IMR-90 (cell line): ENCODE results near the gene GADL1. TPM values are rescaled to one million over a fixed set of nuclear protein-coding genes. Genes with fewer than 3 reads are reported as not detected.

Experiments
- ATAC-seq: fragments of 200-7000 bp; cut with Tn5 transposase; 2 replicates; pipeline ENCODE4 v1.9.1; 2020; ENCODE audit warnings: low read depth, mild to moderate bottlenecking, moderate library complexity
- BruUV-seq: library from RNA; stranded (reverse); fragments of 400-500 nt; replicated peaks from 2 replicates; lab custom pipeline; 2021; lab: Mats Ljungman, UMichigan
- CTCF ChIA-PET: fragments of 300-600 bp; formaldehyde crosslinking; extraction: SDS; loops from one replicate; lab custom pipeline; 2021; ENCODE audit warnings: antibody characterized with exemption; lab: Yijun Ruan, JAX
- POLR2A ChIA-PET: fragments of 300-600 bp; sonication (Branson Sonifier 250); formaldehyde crosslinking; loops from one replicate; lab custom pipeline; 2022; ENCODE audit warnings: antibody characterized with exemption; ENCODE audit not compliant: unreplicated experiment; lab: Charles Lee
- DNase-seq: peaks from one replicate; pipeline ENCODE4 v3.0.0; 2013
- H2AFZ ChIP-seq: replicated peaks from 2 replicates; pipeline ENCODE3; 2013; ENCODE audit warnings: low read length, mild to moderate bottlenecking; ENCODE audit not compliant: poor library complexity
- H2AK5ac ChIP-seq: 2 replicates; pipeline ENCODE4 v1.6.1; 2013; ENCODE audit warnings: low read depth, low read length, inconsistent platforms
- H2AK9ac ChIP-seq: replicated peaks from 2 replicates; pipeline ENCODE3; 2013; ENCODE audit warnings: mild to moderate bottlenecking, low read depth, low read length, moderate library complexity; ENCODE audit not compliant: poor library complexity
- H2BK120ac ChIP-seq: 2 replicates; pipeline ENCODE4 v1.6.1; 2013; ENCODE audit warnings: low read depth, low read length, inconsistent platforms
- H2BK15ac ChIP-seq: 3 replicates; pipeline ENCODE4 v1.6.1; 2013; ENCODE audit warnings: low read depth, low read length, inconsistent platforms
- H2BK20ac ChIP-seq: 2 replicates; pipeline ENCODE4 v1.6.1; 2013; ENCODE audit warnings: low read depth, mild to moderate bottlenecking, inconsistent platforms, low read length, moderate library complexity
- H2BK5ac ChIP-seq: 2 replicates; pipeline ENCODE4 v1.6.1; 2013; ENCODE audit warnings: mild to moderate bottlenecking, low read depth, low read length, inconsistent platforms; ENCODE audit not compliant: poor library complexity, severe bottlenecking
- H3K14ac ChIP-seq: replicated peaks from 2 replicates; pipeline ENCODE4 v1.6.1; 2013; ENCODE audit warnings: low read depth, low read length, inconsistent platforms
- H3K18ac ChIP-seq: 2 replicates; pipeline ENCODE4 v1.6.1; 2013; ENCODE audit warnings: low read depth, low read length, control low read depth
- H3K23ac ChIP-seq: 2 replicates; pipeline ENCODE4 v1.6.1; 2013; ENCODE audit warnings: low read depth, low read length, inconsistent platforms
- H3K27ac ChIP-seq: 2 replicates; pipeline ENCODE4 v1.5.1; 2013; ENCODE audit warnings: mild to moderate bottlenecking, control low read depth, low read length; ENCODE audit not compliant: insufficient read depth
- H3K27me3 ChIP-seq: 2 replicates; pipeline ENCODE4 v1.6.1; 2013; ENCODE audit warnings: low read length; ENCODE audit not compliant: control insufficient read depth, insufficient read depth
- H3K36me3 ChIP-seq: 2 replicates; pipeline ENCODE4 v1.6.1; 2013; ENCODE audit warnings: low read length, mixed read lengths; ENCODE audit not compliant: control insufficient read depth, insufficient read depth
- H3K4ac ChIP-seq: 2 replicates; pipeline ENCODE4 v1.6.1; 2013; ENCODE audit warnings: low read depth, low read length, inconsistent platforms
- H3K4me1 ChIP-seq: 2 replicates; pipeline ENCODE4 v1.6.1; 2013; ENCODE audit warnings: low read length, mixed read lengths; ENCODE audit not compliant: control insufficient read depth, insufficient read depth
- H3K4me2 ChIP-seq: 2 replicates; pipeline ENCODE4 v1.6.1; 2013; ENCODE audit warnings: low read depth, mild to moderate bottlenecking, control low read depth, low read length, moderate library complexity
- H3K4me3 ChIP-seq: 2 replicates; pipeline ENCODE4 v1.5.1; 2013; ENCODE audit warnings: low read depth, mild to moderate bottlenecking, control low read depth, low read length, moderate library complexity; ENCODE audit not compliant: insufficient read depth
- H3K56ac ChIP-seq: 2 replicates; pipeline ENCODE4 v1.6.1; 2013; ENCODE audit warnings: low read length, inconsistent platforms; ENCODE audit not compliant: insufficient read depth; ENCODE audit errors: extremely low read depth
- H3K79me1 ChIP-seq, 2 experiments: 2 replicates each; pipeline ENCODE4 v1.6.1; 2013; ENCODE audit warnings: low read length in 2 of 2, inconsistent platforms in 1 of 2, low read depth in 1 of 2
- H3K9ac ChIP-seq: 2 replicates; pipeline ENCODE4 v1.6.1; 2013; ENCODE audit warnings: low read depth, low read length, control low read depth
- H3K9me1 ChIP-seq: 2 replicates; pipeline ENCODE4 v1.6.1; 2013; ENCODE audit warnings: low read length, inconsistent platforms; ENCODE audit not compliant: insufficient read depth
- H3K9me3 ChIP-seq: 2 replicates; pipeline ENCODE4 v1.6.1; 2013; ENCODE audit warnings: low read length; ENCODE audit not compliant: control insufficient read depth, insufficient read depth
- H4K20me1 ChIP-seq: 2 replicates; pipeline ENCODE4 v1.6.1; 2013; ENCODE audit warnings: low read length, inconsistent platforms; ENCODE audit not compliant: insufficient read depth
- H4K5ac ChIP-seq: 2 replicates; pipeline ENCODE4 v1.6.1; 2013; ENCODE audit warnings: mild to moderate bottlenecking, low read depth, low read length, control low read depth
- H4K8ac ChIP-seq, 2 experiments: 2 replicates each; pipeline ENCODE4 v1.6.1; 2013; ENCODE audit warnings: low read depth in 2 of 2, low read length in 2 of 2, control low read depth in 1 of 2, inconsistent platforms in 1 of 2
- H4K91ac ChIP-seq: 2 replicates; pipeline ENCODE4 v1.6.1; 2013; ENCODE audit warnings: low read depth, low read length, inconsistent platforms; ENCODE audit not compliant: insufficient read depth
- BHLHE40 ChIP-seq: fragments of 150-350 bp; IDR thresholded peaks from 2 replicates; pipeline ENCODE4 v1.6.1; 2016; ENCODE audit warnings: mild to moderate bottlenecking, low read depth, low read length
- CHD1 ChIP-seq: IDR thresholded peaks from 2 replicates; pipeline ENCODE4 v1.6.1; 2012; ENCODE audit warnings: low read depth, low read length, improper control_type of control experiment
- FOS ChIP-seq: fragments of 150-350 bp; IDR thresholded peaks from 2 replicates; pipeline ENCODE4 v1.6.1; 2016; ENCODE audit warnings: low read depth, low read length
- MAFK ChIP-seq: IDR thresholded peaks from 2 replicates; pipeline ENCODE4 v1.6.1; 2012; ENCODE audit warnings: low read depth, low read length, improper control_type of control experiment
- MAZ ChIP-seq: IDR thresholded peaks from 2 replicates; pipeline ENCODE4 v1.6.1; 2012; ENCODE audit warnings: low read depth, mild to moderate bottlenecking, low read length, improper control_type of control experiment, moderate library complexity, borderline replicate concordance
- MXI1 ChIP-seq: IDR thresholded peaks from 2 replicates; pipeline ENCODE4 v1.6.1; 2012; ENCODE audit warnings: low read depth, mild to moderate bottlenecking, low read length, moderate library complexity, borderline replicate concordance
- NFE2L2 ChIP-seq: fragments of 150-350 bp; IDR thresholded peaks from 2 replicates; pipeline ENCODE4 v1.6.1; 2016; ENCODE audit warnings: low read depth, mild to moderate bottlenecking, low read length
- POLR2A ChIP-seq: IDR thresholded peaks from 2 replicates; pipeline ENCODE4 v1.6.1; 2012; ENCODE audit warnings: mild to moderate bottlenecking, low read depth, low read length
- RAD21 ChIP-seq: IDR thresholded peaks from 2 replicates; pipeline ENCODE4 v1.6.1; 2012; ENCODE audit warnings: low read length, improper control_type of control experiment
- RCOR1 ChIP-seq: IDR thresholded peaks from 2 replicates; pipeline ENCODE4 v1.6.1; 2012; ENCODE audit warnings: mild to moderate bottlenecking, low read length, improper control_type of control experiment; ENCODE audit not compliant: insufficient replicate concordance
- SMC3 ChIP-seq: fragments of 150-350 bp; IDR thresholded peaks from 2 replicates; pipeline ENCODE4 v1.6.1; 2016; ENCODE audit warnings: low read depth, mild to moderate bottlenecking, antibody characterized with exemption, low read length, moderate library complexity
- WGBS, 2 experiments: methylation state at CpG; one replicate each; pipeline versions ENCODE4 v1.1.5 to v1.1.7; 2013; ENCODE audit warnings: missing lambda C conversion rate in 2 of 2; ENCODE audit not compliant: insufficient read length in 1 of 2; ENCODE audit errors: extremely low coverage in 2 of 2; 5-methylcytosine and 5-hydroxymethylcytosine counted together
- dilution Hi-C: fragments of 300-500 bp; cut with HindIII; formaldehyde crosslinking; loops from one replicate; pipeline ENCODE4 v1.14.3; 2018; ENCODE audit warnings: low sequenced_read_pairs; ENCODE audit not compliant: unreplicated experiment
- in situ Hi-C: fragments of 300-500 bp; cut with MboI; formaldehyde crosslinking; loops from 3 replicates; pipeline ENCODE4 v1.14.3; 2019; ENCODE audit warnings: low sequenced_read_pairs, inconsistent platforms, mixed read lengths
- intact Hi-C: fragments of 100-400 bp; cut with micrococcal nuclease; formaldehyde crosslinking; loops from 2 replicates; pipeline ENCODE4 v1.10.0; 2022
- polyA plus RNA-seq, 3 experiments: library from polyadenylated mRNA; depleted of rRNA; stranded (reverse); fragments of >200 nt; gene quantifications; 2 replicates each; pipeline ENCODE4 v1.2.3, GENCODE V29; 2012; ENCODE audit warnings: low replicate concordance in 1 of 3
- total RNA-seq: library from RNA; depleted of rRNA; stranded (reverse); fragments of >200 nt; gene quantifications from 2 replicates; pipeline ENCODE4 v1.2.3, GENCODE V29; 2012
- TF ChIP-seq, protein P1 (sequence below): fragments of 150-350 bp; IDR thresholded peaks from 2 replicates; pipeline ENCODE4 v1.6.1; 2016; ENCODE audit warnings: low read depth, mild to moderate bottlenecking, low read length, moderate library complexity, borderline replicate concordance

The GADL1 gene
- total and polyA plus RNA-seq, 2 of the 4 experiments (the other 2 are of a cell fraction) = not detected

DNA sequence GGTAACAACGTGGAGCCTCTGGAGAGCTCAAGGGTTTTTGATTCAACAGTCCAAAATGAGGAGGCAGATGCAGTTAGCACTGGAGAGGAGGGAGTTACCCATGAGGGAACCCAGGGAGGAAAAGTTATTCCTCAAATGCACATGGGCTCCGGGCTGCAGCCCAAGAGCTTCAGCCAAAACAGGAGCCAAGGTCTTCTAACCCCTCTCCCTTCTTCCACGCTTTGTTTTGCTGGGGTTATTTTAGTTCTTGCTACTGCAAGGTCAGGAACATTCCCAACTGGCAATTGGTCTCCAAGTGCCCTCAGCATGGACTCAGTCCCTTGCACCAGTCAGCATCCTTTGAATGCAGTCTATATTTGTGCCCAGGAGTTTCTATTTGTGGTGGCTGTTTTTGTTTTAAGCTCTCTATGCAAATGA lies 198.1 kb downstream of the GADL1 start:
- Histone ChIP-seq H2BK15ac (no peak overlapping the region), H3K9me1 (no peaks in the 10 kb centered on the region), H3K14ac (no peak overlapping the region), H2AK9ac (peak overlapping the region; percentile 31), H3K4me2 (no peak overlapping the region), H3K56ac (no peak overlapping the region), H3K9me3 (no peaks in the 10 kb centered on the region), H2AFZ (no peak overlapping the region), H4K5ac (no peak overlapping the region), H3K27ac (no peak overlapping the region), H3K9ac (no peak overlapping the region), H3K23ac (no peak overlapping the region), H3K4ac (no peak overlapping the region), H2BK120ac (no peak overlapping the region), H3K36me3 (peaks cover 12% of the 10 kb centered on the region), H3K27me3 (no peaks in the 10 kb centered on the region), H4K8ac (no peak overlapping the region), H3K79me1 (0 out of 4 replicates have a peak, but pooled peaks cover 2 to 5% of the 10 kb centered on the region in 2 experiments), H2AK5ac (no peak overlapping the region), H3K18ac (no peak overlapping the region), H3K4me1 (no peaks in the 10 kb centered on the region), H4K20me1 (no peaks in the 10 kb centered on the region), H4K91ac (no peak overlapping the region), H3K4me3 (no peak overlapping the region), H2BK5ac (no peak overlapping the region), H2BK20ac (no peak overlapping the region)
- in situ Hi-C loops (loop anchor here (5.0 to 10.0 kb wide), 2 partner anchors 589 to 662 kb away; no protein-coding TSS in a partner anchor), dilution Hi-C loops (no loop called here), intact Hi-C loops (no loop called here)
- no TSS peak for BruUV-seq
- ATAC-seq (no peak), DNase-seq (no peak)
- CTCF ChIA-PET = no interaction called here
- TF ChIP-seq MAFK = no peak
- no peak for TF ChIP-seq RAD21
- no peak for TF ChIP-seq RCOR1
- TF ChIP-seq MXI1 = no peak
- TF ChIP-seq NFE2L2 = no peak
- no peak for TF ChIP-seq BHLHE40
- no peak for TF ChIP-seq SMC3
- TF ChIP-seq, protein P1, sequence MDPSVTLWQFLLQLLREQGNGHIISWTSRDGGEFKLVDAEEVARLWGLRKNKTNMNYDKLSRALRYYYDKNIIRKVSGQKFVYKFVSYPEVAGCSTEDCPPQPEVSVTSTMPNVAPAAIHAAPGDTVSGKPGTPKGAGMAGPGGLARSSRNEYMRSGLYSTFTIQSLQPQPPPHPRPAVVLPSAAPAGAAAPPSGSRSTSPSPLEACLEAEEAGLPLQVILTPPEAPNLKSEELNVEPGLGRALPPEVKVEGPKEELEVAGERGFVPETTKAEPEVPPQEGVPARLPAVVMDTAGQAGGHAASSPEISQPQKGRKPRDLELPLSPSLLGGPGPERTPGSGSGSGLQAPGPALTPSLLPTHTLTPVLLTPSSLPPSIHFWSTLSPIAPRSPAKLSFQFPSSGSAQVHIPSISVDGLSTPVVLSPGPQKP = no peak
- no peak for TF ChIP-seq POLR2A
- no peak for TF ChIP-seq MAZ
- no peak for TF ChIP-seq CHD1
- TF ChIP-seq FOS = no peak
- WGBS, 2 experiments = no CpG with 5 or more reads among the region's 3 CpGs
- POLR2A ChIA-PET = interaction anchor here (0.6 kb wide), 1 partner anchor 1379 kb away, joined by 3 read pairs; no protein-coding TSS in a partner anchor
